NCI-H146 treated with DMSO at 0.1 percent for 48 hours (cell line): Measurements from ENCODE around the gene TRPC3.

Experiments used
- DNase-seq: peaks from one replicate; lab custom pipeline; 2025; ENCODE audit not compliant: unreplicated experiment; lab: John Stamatoyannopoulos, UW

Gene TRPC3

DNA sequence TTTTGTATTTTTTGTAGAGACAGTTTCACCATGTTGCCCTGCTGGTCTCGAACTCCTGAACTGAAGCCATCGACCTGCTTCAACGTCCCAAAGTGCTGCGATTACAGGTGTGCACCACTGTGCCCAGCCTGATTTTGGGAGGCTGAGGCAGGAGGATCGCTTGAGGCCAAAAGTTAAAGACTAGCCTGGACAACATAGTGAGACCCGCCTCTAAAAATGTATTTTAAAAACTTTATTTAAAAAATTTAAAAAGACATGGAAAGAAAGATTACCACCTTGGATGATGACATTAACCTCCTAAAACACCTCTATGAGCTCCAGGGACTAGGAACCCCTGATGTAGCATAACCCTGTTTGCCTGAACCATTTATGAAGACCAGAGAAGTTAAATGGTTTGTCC is 75.8 kb downstream of the TRPC3 start:
- no peak for DNase-seq

DNA sequence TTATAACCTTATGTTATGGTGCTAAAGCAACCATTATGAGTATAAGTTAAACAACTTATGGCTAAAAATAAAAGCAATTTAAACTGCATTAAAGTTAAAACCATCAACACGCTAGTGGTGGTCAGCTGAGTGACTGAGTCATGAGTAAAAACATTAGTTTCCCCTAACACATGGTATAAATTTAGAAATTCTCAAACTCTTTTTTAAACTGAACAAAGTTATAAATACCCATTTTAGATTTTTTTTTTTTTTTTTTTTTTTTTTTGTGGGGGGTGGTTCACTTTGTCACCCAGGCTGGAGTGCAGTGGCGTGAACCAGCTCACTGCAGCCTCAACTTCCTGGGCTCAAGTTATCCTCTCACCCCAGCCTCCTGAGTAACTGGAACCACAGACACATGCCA is 76.2 kb downstream of the TRPC3 start:
- no peak for DNase-seq

DNA sequence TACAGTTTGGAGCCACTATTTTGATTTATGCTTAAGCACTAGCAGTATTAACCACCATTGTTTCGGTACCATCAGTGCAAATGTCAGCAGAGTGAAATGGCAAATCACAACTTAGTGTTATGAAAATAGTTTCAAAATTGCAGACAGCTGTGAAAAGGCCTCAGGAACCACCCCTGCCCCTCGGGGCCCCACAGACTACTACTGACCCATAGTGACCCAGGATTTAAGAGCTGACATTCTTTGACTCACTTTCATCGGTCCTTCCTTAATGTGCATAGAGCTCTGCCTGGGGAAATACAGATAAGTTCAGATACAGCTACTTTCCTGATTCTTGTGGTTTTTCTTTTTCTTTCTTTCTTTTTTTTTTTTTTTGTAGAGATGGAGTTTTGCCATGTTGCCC is 78.3 kb downstream of the TRPC3 start:
- DNase-seq, result no peak

DNA sequence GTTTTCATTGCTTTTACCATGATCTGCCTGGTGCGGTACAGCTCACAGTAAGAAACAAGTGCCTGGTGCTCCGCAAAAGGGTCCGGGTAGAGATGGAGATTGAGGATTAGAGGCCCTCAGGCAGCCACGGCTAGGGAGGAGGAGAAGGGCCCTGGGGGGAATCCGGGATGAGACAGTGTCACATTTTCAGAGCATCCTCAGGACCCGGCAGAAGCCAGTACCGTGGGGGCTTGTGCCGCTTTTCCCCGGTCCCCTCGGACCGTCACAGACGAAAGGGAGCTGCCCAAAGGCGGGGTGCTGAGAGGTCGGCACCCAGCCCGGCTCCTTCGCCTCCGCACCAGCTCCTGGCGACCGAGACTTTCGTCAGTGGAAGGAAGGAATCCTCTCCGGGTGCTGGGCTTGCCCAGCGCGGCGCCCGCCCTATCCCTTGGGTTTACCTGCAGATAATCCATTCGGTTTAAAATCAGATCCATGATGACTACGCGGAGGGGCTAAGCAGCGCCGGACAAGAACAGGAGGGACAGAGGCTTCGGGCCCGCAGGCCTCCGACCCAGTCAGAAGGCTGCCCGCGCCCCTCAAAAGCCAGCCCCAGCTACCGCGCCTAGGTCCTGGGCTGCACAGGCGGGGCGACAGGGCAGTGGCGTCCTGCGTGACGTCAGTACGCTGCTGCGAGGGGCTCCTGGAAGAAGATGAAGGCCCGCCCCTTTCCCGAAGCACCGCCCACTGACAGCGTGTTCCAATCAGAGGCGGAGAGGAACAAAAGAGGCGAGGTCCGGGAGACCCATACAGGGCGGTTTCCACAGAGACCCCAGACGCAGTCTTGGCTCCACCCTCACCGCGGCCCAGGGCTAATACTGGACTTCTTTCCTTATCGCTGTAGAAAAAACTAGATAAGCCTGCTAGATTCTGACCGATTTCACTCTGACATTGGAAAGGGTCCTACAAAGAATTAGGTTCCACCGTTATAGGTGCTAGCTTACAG is 81.7 kb downstream of the TRPC3 start, which contains the start of gene BBS7:
Gene BBS7 (minus strand): TSS at position 634 of the 982 bp plus-strand sequence. CDS start 161 bp downstream, at position 473.
- DNase-seq, result peak; percentile 90

DNA sequence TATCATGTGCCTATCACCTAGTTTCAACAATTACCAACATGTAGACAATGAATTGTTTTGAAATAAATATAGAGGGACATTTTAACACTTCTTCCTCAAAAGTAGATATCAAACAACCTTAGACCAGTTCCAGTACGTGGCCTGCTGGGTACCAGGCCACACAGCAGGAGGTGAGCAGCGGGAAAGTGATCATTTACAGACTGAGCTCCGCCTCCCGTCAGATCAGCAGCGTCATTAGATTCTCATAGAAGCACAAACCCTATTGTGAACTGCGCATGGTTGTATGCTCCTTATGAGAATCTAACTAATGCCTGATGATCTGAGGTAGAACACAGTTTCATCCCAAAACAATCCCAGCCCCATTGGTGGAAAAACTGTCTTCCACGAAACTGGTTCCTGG is 88.1 kb downstream of the TRPC3 start:
- no peak for DNase-seq

DNA sequence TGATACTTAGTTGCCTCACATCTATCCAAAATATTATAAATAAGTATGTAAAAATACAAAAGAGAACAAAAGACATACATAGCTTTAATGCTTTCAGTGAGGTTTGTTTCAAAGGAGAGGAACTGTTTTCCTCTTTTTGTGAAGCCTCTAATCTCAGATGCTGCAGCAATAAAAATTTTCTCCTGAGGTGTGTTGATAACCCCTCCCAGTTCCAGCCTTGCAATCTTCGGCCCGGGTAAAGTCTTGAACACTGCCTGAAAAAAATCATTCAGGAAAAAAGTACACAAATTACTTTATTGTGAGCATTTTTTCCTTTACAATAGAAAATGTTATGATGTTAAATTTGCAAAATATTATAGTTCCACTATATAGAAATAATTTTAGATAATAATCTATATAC is 90.4 kb downstream of the TRPC3 start:
- no peak for DNase-seq

DNA sequence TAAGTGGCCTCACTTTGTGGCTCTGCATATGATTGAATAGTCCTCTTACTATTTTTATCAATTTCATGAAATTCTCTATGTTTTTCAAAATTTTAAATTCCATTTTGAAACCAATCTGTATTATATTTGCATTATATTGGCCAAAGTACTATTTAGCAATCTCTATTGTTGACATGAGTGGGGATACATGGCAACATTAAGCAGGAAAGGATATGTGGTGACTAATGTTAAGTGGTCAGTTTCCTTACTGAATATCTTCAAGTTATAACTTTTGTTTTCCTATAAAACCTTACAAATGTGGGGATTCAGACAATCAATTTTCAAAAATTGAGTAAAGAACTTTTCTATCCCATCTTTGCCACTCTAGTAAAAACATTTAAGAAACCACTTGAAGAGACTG is 91.7 kb downstream of the TRPC3 start:
- no peak for DNase-seq

DNA sequence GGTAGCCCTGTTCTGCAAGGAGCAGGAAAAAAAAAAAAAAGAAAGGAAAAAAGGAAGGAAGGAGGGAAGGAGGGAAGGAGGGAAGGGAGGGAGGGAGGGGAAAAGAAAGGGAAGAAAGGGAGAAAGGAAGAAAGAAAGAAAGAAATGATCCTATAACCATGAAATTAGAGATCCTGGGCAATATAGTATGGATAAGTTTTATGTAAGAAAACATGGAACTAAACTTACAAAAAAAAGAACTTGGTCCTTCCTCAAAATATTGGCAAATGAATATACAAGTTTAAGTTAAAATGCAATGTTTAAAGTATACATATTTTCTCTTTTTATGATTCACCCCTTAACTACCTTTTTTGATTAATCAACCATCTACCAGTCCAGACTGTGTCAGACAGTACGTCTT is 100.5 kb downstream of the TRPC3 start:
- no peak for DNase-seq

DNA sequence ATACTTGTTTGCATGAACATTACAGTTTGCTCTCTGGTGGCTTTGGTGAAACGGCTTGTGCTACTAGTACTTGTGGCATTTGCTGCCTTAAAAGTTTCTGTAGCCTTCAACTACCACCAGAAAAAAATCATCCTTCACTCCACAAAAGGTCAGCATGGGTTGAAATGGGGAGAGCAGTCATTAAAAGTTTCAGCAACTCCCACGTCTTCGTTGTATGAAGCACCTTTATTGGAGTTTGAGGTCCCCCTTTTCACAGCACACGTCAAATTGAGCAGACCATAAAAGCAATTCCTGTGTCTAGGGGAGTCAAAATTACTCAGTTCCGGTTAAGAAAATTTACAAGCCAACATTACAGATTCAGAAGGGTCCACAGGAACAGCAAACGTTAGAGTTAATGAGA is 105.2 kb downstream of the TRPC3 start:
- DNase-seq, result no peak

DNA sequence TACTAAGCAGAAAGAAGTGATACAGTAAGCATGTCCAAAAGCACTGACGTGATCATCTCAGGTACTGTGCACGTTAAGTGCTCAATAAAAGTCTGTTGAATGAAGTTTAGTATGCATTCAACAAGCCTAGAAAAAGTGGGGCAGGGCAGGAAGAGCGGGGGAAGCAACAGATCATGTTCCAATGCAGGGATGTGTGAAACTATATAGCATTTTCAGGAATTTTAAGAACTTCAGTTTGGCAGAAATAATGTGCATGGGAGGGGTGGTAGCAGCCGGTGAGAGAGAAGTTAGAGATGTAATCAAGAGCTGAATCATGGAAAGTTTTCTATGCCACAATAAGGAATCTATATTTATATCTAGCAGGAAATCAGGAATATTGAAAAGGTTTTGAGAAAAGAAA is 109.0 kb downstream of the TRPC3 start:
- no peak for DNase-seq

DNA sequence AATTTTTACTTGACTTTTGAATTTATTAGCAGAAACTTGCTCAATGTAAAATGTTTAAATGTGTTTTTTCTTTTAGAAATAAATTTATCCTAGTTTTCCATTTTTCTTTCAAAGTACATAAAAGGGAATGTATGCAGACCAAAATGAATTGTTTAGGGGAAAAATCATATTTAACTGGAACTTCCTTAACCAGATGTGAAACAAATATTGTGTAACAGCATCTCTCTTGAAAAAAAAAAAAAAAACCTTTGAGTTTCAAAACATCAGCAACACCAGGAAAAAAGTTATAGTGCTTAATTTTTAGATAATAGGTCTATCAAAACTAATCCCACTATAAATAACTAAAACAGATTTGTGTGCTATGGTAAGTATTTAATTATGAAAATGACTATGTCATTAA is 113.7 kb downstream of the TRPC3 start:
- no peak for DNase-seq

DNA sequence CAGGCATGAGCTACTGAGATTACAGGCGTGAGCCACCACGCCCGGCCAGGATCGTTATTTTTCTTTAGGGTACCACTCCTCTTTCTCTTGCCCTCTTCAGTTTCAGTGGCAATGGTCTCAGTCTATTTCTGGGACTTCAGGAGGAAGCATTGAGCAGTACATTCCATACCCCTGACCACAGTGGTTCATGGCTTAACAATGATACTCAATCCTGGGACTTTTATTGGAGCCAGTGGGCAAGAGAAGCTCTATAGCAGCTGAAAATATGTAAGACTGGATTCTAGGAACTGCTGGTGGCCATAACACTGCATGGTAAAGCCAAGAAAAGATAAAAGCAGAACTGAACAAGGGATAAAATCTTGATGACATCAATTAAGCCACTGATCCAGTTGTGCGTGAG is 122.3 kb downstream of the TRPC3 start:
- no peak for DNase-seq
